MG63 (cell line): Measurements from ENCODE around the gene JMJD7. TPM values are rescaled to one million over a fixed set of nuclear protein-coding genes. Genes with fewer than 3 reads are reported as not detected.

Source experiments
- DNase-seq: peaks from one replicate; pipeline ENCODE4 v3.0.0-alpha.2; 2020
- H3K27me3 ChIP-seq: fragments of 250-450 bp; sonication (Bioruptor Pico); 2 replicates; pipeline ENCODE4 v1.5.1; 2020; ENCODE audit warnings: mild to moderate bottlenecking, moderate library complexity
- H3K36me3 ChIP-seq: fragments of 250-450 bp; sonication (Bioruptor Pico); 2 replicates; pipeline ENCODE4 v1.5.1; 2020; ENCODE audit warnings: mild to moderate bottlenecking, moderate library complexity
- H3K4me3 ChIP-seq: fragments of 250-450 bp; sonication (Bioruptor Pico); 2 replicates; pipeline ENCODE4 v1.5.1; 2020; ENCODE audit warnings: mild to moderate bottlenecking, moderate library complexity
- H3K9me3 ChIP-seq: fragments of 250-450 bp; sonication (Bioruptor Pico); 2 replicates; pipeline ENCODE4 v1.5.1; 2020; ENCODE audit warnings: mild to moderate bottlenecking, moderate library complexity
- total RNA-seq: library from RNA; depleted of rRNA; stranded (reverse); fragments of >200 nt; shearing (Covaris generic); gene quantifications from 2 replicates; pipeline ENCODE4 v1.2.3, GENCODE V29; 2014; ENCODE audit warnings: low replicate concordance

JMJD7 gene
- total RNA-seq, 1 experiment from 2014 or later: 7.6 TPM

- Histone ChIP-seq H3K36me3 (no peaks in the 10 kb centered on the region), H3K27me3 (no peaks in the 10 kb centered on the region), H3K9me3 (no peaks in the 10 kb centered on the region), H3K4me3 (no peak overlapping the region)
- no peak for DNase-seq
Observed at GRCh38 chr15:41844814-41845213, 16.9 kb downstream of the JMJD7 start.

- Histone ChIP-seq H3K9me3 (no peaks in the 10 kb centered on the region), H3K27me3 (no peaks in the 10 kb centered on the region), H3K36me3 (no peaks in the 10 kb centered on the region), H3K4me3 (no peak overlapping the region)
- no peak for DNase-seq
Observed at GRCh38 chr15:41847206-41847605, 19.3 kb downstream of the JMJD7 start.

DNA sequence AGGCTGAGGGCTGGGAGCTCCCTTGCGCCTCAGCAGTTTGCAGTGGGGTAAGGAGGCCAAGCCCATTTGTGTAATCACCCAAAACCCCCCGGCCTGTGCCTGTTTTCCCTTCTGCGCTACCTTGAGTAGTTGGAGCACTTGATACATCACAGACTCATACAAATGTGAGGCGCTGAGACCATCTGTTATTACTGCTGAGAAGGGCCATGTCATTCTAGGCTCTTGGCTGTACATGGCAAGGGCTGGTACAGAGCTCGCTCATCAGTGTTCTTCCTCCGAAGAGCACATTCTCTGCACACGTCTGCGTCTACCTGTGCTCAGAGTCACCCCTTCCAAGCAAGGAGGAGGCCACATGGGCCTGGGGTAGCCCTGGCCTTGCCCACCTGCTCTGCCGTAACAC is 20.1 kb downstream of the JMJD7 start:
- no peaks in the 10 kb centered on the region for H3K9me3 ChIP-seq
- no peaks in the 10 kb centered on the region for H3K27me3 ChIP-seq
- no peak for DNase-seq
- H3K4me3 ChIP-seq: no peak overlapping the region
- H3K36me3 ChIP-seq: no peaks in the 10 kb centered on the region

GRCh38 chr15:41848631-41849030 is 20.7 kb downstream of the JMJD7 start:
- Histone ChIP-seq H3K4me3 (no peak overlapping the region), H3K36me3 (no peaks in the 10 kb centered on the region)
- no peak for DNase-seq

DNA sequence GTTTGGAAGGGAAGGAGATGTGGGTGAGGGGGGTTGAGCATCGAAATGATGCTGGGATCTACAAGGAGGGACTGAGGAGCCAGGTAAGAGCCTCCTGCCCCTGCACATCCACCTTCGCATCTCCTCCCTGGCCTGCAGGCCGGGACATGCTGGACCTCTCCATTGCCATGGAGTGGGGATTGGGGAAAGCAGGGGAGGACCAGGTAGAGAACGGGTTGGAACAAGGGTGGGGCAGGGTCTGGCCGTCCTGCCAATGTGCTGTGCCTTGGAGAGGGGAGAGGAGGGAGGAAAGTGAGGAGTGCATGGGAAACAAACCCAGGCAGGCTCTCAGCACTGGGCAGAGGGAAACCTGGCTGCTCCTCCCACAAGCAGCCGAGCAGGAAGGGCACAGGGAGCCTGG is 21.3 kb downstream of the JMJD7 start:
- no peak overlapping the region for H3K4me3 ChIP-seq
- no peaks in the 10 kb centered on the region for H3K9me3 ChIP-seq
- no peaks in the 10 kb centered on the region for H3K27me3 ChIP-seq
- H3K36me3 ChIP-seq: no peaks in the 10 kb centered on the region
- no peak for DNase-seq

More at GRCh38 chr15:41848631-41849030, 20.7 kb downstream of the JMJD7 start:
- Histone ChIP-seq H3K27me3 (no peaks in the 10 kb centered on the region), H3K9me3 (no peaks in the 10 kb centered on the region)

DNA sequence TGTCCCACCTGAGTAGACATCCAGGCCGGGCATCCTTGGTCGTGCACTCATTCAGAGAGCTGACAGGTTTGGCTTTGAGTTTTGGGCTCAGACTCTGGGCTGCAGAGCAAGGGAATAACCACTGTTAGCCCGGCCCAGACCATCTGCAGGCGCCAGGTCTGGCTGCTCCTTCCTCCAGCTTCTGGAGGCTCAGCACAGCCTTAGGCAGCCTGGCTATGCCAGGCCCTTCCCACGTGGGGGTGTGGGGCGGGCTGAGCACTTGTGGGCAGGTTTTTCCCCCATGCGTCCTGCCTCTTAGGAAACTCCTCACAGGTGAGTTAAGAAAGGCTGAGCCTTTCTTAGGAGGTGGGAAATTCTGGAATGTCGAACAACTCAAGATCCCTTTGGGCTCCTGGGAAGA is 22.0 kb downstream of the JMJD7 start:
- no peak for DNase-seq
- no peaks in the 10 kb centered on the region for H3K9me3 ChIP-seq
- H3K36me3 ChIP-seq: no peaks in the 10 kb centered on the region
- H3K27me3 ChIP-seq: no peaks in the 10 kb centered on the region
- H3K4me3 ChIP-seq: no peak overlapping the region

DNA sequence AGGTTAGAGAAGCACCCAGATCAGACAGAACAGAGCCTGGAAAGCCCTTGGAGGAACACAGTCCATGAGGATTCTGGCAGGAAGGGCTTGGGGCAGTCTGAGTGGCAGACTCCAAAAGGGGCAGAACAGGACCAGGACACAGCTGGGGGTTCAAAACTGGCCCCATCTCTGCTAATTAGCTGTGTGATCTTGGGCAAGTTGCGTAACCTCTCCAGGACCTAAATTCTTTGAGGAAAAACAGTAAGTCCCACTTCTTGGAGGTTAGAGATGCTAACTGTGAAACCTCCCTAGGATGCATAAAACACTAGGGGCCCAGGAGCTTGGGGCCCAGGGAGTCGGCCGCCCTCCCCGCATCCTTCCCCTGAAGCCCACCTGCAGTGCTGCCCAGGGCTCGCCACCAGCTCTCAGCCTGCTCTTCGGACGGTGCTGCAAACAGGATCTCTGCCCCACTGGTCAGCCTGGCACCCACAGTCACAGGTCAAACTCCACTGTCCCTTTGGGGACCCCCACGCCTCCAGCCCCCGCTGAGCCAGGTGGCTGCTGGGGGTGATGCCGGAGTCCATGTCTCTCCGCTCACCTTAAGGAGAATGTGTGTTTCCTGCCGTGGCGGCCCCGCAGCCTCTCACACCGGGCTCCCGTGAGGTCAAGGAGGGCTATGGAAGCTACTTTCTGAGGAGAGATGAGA is 22.7 kb downstream of the JMJD7 start:
- no peak for DNase-seq
- H3K9me3 ChIP-seq: no peaks in the 10 kb centered on the region
- no peaks in the 10 kb centered on the region for H3K27me3 ChIP-seq
- H3K4me3 ChIP-seq: no peak overlapping the region
- no peaks in the 10 kb centered on the region for H3K36me3 ChIP-seq

DNA sequence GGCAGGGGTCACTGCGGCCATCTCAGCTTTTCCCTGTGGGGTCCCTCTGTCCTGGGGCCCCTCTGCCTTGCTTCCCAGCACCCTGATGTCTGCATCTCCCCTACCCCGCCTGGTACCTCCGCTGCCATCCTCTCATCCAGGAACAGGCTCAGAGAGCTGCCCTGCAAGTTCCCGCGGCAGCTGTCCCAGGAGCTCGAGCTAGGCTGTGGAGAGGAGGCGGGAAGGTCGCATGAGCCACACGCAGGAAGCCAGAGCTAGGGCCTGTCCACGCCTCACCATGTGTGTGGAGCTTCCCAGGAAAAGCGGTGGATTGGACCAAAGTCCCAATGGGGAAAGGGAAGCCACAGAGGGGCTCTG is 23.3 kb downstream of the JMJD7 start:
- Histone ChIP-seq H3K27me3 (no peaks in the 10 kb centered on the region), H3K9me3 (no peaks in the 10 kb centered on the region), H3K4me3 (no peak overlapping the region), H3K36me3 (no peaks in the 10 kb centered on the region)
- no peak for DNase-seq

DNA sequence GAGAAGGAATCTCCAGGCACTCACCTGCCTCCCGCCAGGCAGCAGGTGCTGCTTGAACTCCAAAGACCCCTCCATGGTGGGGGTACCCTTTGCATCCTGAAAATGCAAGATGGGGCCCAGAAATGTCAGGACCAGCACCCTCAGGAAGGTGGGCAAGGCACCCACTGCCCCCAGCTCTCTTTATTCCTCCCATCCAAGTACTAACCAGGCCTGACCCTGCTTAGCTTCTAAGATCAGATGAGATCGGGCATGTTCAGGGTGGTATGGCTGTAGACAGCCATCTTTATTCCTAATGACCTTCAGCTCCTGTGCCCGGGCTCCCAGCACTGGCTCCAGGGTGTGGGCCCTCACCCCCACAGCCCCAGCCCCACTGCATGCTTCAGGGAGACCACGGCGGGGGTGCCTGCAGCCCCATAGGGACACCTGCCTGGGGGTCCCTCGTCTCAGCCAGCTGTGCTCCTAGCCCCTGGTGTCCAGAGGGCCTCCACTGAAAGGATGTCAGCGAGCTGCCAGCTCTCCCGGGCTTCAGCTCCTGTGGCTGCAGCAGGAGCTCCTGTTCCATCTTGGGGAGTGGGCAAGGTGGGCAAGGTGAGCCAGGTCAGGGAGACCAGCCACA is 24.0 kb downstream of the JMJD7 start:
- DNase-seq: no peak
- Histone ChIP-seq H3K9me3 (no peaks in the 10 kb centered on the region), H3K36me3 (no peaks in the 10 kb centered on the region), H3K4me3 (no peak overlapping the region), H3K27me3 (no peaks in the 10 kb centered on the region)

DNA sequence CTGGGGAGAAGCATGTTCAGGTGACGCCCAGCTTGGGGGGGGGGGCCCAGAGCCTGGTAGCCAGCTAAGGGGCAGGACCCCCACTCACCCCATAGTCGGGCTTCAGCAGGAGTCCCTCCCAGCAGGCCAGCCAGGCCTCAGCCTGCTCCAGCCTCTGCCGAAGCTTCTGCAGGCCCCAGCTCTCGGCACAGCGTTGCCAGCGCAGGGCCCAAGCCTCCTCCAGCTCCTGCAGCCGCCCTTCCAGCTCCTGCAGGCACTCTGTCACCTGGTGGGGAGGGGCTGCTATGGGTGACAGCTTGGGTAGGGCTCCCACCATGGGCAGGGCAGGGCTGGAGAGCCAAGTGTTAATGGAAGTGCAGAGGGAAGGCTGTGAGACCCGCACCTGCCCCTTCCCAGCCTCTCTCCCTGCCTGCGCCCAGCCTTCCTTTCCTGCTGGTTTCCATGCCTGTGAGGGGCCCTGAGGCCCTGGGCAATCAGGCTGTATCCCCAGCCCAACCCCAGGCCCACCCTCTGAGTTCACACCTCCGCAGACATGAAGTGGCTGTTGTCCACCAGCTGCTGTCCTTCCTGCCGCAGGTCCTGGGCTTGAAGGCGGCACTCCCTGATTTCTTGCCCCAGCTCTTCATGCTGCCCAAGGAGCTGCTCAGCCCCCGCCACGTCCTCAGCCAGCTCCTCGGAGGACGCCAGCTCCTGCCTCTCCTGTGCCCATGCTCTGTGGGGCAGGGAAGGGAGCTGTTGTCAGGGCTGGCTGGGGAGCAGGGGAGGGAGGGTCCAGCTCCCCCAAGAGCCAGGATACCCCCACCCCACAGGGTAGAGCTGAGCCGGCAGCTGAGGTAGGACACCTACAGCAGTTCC is 25.1 kb downstream of the JMJD7 start:
- no peaks in the 10 kb centered on the region for H3K27me3 ChIP-seq
- no peak overlapping the region for H3K4me3 ChIP-seq
- H3K9me3 ChIP-seq: no peaks in the 10 kb centered on the region
- DNase-seq: no peak
- no peaks in the 10 kb centered on the region for H3K36me3 ChIP-seq

DNA sequence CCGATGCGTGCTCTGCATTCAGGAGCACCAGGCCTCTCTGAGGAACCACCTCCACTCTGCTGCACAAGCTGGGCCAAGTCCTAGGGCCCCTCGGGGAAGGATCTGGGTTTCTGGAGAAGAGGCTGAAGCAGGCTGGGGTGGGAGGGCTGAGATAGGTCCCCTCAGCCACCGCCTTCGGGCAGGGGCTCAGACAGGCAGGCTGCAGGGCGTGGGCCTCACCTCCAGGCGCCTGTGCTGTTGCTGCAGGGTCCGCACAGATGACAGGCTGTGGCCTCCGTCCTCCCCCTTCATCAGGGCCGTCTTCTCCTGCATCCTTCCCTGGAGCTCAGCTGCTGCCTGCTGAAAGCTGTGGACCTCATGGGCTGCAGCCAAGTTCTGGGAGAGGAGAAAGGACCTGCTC is 25.9 kb downstream of the JMJD7 start:
- DNase-seq: no peak
- Histone ChIP-seq H3K9me3 (no peaks in the 10 kb centered on the region), H3K4me3 (no peak overlapping the region), H3K36me3 (no peaks in the 10 kb centered on the region), H3K27me3 (no peaks in the 10 kb centered on the region)

DNA sequence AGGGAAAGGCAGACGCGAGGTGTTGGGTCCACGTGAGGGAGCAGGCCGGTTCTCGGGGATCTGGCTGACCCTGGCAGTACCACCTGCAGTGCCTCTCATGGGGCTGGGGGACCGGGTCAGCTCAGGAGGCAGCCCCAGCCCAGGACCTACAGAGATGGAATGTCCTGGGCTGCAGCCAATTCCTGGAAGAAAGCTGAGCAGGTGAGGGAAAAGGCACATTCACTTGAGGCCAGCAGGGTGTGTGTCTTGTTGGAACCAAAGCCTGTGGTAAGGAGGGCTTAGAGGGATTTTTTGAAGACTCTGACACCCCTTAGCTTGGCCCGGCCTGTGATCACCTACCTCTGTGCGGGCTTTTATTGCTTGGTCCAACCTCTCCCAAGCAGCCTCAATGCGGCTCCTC is 26.6 kb downstream of the JMJD7 start:
- H3K9me3 ChIP-seq: no peaks in the 10 kb centered on the region
- H3K36me3 ChIP-seq: no peaks in the 10 kb centered on the region
- H3K4me3 ChIP-seq: no peak overlapping the region
- H3K27me3 ChIP-seq: no peaks in the 10 kb centered on the region
- DNase-seq: no peak

DNA sequence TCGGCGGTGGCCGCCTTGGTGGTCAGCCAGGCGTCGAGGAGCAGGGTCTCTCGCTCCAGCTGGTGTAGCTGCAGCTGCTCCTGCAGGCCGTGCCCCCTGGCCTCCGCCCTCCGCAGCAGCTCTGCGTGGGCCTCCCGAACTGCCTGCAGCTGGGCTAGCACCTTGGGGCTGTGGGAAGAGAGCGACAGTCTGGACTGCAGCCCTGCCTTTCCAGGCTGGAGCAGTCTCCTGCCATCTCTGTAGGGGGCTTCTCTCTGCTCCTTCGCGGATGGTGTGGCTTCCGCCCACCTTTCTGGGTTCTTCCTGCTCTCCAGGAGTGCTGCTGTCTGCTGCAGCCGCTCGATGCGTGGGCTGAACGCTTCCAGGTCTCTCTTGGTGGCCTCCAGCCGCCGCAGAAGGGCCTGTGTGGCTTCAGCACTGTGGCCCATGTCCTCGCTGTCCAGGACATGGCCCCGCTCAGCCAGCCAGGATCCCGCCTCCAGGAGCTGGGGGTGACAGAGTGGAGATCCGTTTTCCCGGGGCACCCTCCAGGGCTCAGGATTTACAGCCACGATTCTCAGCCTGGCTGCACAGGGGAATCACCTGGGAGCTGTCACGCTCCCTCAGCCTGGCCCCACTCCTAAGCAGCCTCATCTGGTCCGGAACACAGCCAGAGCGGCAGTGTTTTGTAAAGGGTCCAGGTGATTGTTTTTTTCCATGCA is 27.5 kb downstream of the JMJD7 start:
- Histone ChIP-seq H3K4me3 (no peak overlapping the region), H3K36me3 (no peaks in the 10 kb centered on the region), H3K27me3 (no peaks in the 10 kb centered on the region), H3K9me3 (no peaks in the 10 kb centered on the region)
- DNase-seq: no peak

DNA sequence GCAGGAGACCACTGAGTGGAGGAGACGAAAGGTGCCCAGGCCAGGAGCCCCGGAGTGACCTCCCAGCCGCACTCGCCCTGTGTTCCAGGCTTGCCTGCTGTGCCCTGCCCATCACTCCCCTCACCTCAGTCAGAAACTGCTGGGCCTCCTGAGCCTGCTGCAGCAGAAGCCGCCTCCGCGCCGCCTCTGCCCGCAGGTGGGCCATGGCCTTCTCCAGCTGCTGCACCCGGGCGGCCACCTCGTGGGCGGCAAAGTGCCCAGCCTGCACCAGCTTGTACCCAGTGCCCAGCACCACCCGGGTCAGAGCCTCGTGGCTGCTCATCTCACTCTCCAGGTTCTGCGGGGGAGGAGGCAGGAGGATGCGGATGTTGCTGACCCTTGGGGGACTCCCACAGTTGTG is 28.4 kb downstream of the JMJD7 start:
- H3K4me3 ChIP-seq: no peak overlapping the region
- no peak for DNase-seq
- H3K27me3 ChIP-seq: no peaks in the 10 kb centered on the region
- H3K36me3 ChIP-seq: no peaks in the 10 kb centered on the region
- no peaks in the 10 kb centered on the region for H3K9me3 ChIP-seq

GRCh38 chr15:41856716-41857115 is 28.8 kb downstream of the JMJD7 start:
- H3K4me3 ChIP-seq: no peak overlapping the region
- DNase-seq: no peak
- H3K27me3 ChIP-seq: no peaks in the 10 kb centered on the region
- no peaks in the 10 kb centered on the region for H3K9me3 ChIP-seq
- no peaks in the 10 kb centered on the region for H3K36me3 ChIP-seq

GRCh38 chr15:41857316-41857715 is 29.4 kb downstream of the JMJD7 start:
- Histone ChIP-seq H3K9me3 (no peaks in the 10 kb centered on the region), H3K27me3 (no peaks in the 10 kb centered on the region), H3K36me3 (no peaks in the 10 kb centered on the region), H3K4me3 (no peak overlapping the region)
- no peak for DNase-seq

DNA sequence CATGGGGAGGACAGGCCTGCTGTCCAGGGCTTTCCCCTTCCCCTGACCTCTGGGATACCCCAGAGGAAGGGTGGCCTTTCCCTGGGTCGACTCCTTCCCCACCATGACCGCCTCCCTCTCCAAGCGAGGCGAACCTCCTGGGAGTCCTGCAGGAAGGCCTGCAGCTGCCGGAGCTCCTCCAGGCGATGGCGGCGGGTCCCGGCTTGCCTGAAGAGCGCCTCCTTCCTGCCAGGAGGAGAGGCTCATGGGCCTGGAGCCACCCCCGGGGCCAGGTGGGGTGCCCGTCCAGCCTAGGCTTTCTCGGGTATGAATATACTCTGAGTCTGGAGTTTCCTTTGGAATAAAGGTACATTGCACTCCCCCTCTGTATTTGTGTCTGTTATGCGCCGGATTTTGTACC is 30.9 kb downstream of the JMJD7 start:
- Histone ChIP-seq H3K27me3 (no peaks in the 10 kb centered on the region), H3K9me3 (no peaks in the 10 kb centered on the region), H3K4me3 (no peak overlapping the region), H3K36me3 (no peaks in the 10 kb centered on the region)
- DNase-seq: no peak
